ENCODE data around the gene CCT7. TPM values are rescaled to one million over a fixed set of nuclear protein-coding genes. Genes with fewer than 3 reads are reported as not detected.

Gene CCT7
- 586 to 976 TPM (median 613 TPM) in 5 replicates for total RNA-seq (2022; extraction: Qiagen RNA extraction; ENCODE audit: low read depth)

DNA sequence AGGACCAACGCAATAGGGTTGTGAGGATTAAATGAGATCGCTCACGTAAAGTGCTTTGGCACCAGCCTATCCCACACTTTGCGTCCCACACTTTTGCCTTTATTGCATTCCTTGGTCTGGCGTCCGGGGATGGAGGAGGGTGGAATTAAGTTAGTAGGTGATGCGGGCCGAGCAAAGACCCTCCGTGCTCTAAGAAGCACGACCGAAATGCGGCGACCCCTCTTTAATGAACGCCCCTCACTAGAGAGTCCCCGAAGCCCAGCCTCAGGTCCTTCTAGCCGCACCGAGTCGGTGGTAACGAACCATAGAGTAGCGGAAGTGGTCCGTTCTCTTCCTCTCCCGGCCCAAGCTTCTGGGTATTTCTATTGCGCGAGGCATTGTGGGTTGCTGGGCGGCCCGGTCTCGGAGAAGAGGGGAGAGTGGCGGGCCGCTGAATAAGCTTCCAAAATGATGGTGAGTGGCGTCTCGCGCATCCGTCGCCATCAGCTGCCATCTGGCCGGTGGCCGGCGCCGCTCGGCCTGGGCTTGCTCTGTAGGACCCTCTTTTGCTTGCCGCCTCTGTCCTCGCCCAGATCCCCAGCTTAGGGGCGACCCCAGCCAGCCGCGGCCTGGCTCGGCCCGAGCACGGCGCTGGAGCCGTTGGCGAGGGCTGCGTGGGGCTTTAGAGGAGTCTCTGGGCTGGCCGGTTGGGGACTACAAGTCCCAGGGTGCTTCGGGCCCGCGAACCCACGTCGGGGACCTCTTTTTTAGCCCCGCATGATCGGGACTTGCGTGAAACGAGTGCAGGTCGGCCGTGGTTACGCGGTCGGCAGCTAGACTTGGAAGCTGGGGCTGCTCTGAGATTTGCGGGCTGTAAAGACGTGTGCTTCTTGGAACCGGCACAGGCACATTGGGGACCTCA, at the start of gene CCT7:
Gene CCT7 (plus strand): TSS at position 377 of the 901 bp plus-strand sequence. CDS start 71 bp downstream, at position 448.

GRCh38 chr2:73202156-73203054, 31.7 kb upstream of the CCT7 start, which contains the start of gene NOTO:
Gene NOTO (plus strand): TSS chr2:73202574. CDS start chr2:73202667, 93 bp downstream.

GRCh38 chr2:73214120-73215035, 19.7 kb upstream of the CCT7 start, which contains the start of gene SMYD5:
Gene SMYD5 (plus strand): TSS chr2:73214245. CDS start chr2:73214267, 22 bp downstream.

DNA sequence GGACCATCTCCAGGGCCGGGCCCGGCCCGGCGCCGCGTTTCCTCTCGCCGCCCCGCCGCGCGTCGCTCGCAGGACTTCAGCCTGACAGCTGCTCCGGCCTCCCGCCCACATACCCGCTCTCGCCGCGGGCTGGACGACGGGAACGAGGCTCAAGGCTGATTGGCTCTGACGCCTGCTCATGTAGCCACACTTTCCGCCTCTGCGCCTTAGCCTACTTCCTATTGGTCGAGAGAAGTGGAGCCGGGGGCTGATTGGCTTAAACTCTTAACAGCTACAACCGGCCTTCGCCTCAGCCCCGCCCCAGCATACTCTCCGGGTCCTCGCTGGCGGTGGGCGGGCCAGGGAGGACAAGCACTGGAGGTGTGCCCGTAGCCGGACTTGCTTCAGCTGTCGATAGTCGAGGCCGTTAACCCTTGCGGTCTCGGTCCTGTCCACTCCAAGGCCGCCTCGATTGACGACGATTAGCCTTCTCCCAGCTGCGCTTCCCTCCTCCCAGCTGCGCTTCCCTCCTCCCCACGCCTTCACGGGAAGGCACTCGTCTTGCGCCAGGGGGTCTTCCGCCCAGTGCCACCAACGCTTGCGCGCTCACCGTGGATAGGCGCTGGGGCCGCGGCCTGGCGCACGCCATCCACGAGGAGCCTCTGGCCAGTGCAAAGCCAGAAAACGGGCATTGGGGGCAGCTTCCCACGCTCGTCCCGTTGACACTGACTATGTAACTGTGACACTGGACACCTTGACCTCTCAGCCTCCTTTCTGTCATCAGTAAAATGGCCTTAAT, 765 bp upstream of the CCT7 start, which contains the start of gene PRADC1:
Gene PRADC1 (minus strand): TSS at position 86 of the 778 bp plus-strand sequence. CDS start 79 bp downstream, at position 7.

DNA sequence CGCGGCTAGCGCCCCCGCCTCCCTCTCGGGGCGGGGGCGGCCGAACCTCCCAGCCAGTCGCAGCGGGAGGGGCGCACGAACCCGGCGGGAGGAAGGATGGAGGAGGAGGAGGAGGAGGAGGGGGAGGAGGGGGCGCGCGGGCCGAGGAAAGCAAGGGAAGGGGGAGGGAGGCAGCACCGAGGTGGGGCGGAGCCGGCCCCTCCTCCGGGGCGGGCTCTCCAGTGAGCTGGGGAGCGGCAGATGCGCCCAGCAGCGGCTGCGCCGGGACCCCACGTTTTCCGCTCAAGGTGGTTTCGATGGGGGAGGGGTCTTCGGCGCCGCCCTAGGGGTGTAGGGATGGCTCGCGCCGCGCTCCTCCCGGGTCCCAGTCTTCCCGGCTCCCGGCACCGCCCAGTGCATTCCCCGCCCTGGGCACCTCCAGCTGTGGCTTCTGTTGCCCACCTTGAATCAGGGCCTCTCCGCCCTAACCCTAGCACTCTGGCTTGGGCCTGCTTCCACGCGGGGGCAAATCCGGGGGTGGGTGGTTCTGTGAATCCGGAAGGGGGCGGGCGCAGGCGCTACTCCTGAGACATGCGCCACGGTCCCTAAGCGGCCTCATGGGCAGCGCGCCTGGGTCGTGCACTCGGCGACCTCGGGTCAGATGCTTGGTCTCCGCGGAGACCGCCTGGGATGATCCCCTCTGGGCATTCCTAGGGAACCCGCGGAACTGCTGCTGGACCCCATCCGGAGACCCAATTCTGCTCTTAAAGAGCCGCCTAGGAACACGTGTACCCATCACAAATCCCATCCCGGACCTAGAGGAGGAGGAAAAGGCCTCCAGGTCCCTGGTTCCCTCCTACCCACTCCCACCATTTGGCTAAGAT, 50.4 kb downstream of the CCT7 start, which contains the start of gene FBXO41:
Gene FBXO41 (minus strand): TSS at position 183 of the 863 bp plus-strand sequence. CDS start 14,848 bp downstream, outside the sequence.

GRCh38 chr2:73293534-73294171, 59.5 kb downstream of the CCT7 start, which contains the start of gene EGR4:
Gene EGR4 (minus strand): TSS chr2:73293548. CDS start chr2:73293317, 231 bp downstream.

Other genes with a start within 250 kb of the CCT7 start
- 14.2 to 18.0 TPM (median 16.3 TPM) in 5 replicates for gene SFXN5, start 162.6 kb upstream of the CCT7 start, total RNA-seq (2022; extraction: Qiagen RNA extraction; ENCODE audit: low read depth)
- 32.2 to 37.7 TPM (median 35.7 TPM) in 5 replicates for gene RAB11FIP5, start 121.4 kb upstream of the CCT7 start, total RNA-seq (2022; extraction: Qiagen RNA extraction; ENCODE audit: low read depth)
- 0.03 to 0.05 TPM in 2 of 5 replicates, not detected in the others for gene NOTO, start 31.7 kb upstream of the CCT7 start, total RNA-seq (2022; extraction: Qiagen RNA extraction; ENCODE audit: low read depth)
- 52.7 to 61.1 TPM (median 56.7 TPM) in 5 replicates for gene SMYD5, start 20.1 kb upstream of the CCT7 start, total RNA-seq (2022; extraction: Qiagen RNA extraction; ENCODE audit: low read depth)
- 16.8 to 27.0 TPM (median 24.8 TPM) in 5 replicates for gene PRADC1, start 1.1 kb upstream of the CCT7 start, total RNA-seq (2022; extraction: Qiagen RNA extraction; ENCODE audit: low read depth)
- 4.6 to 6.4 TPM (median 5.1 TPM) in 5 replicates for gene FBXO41, start 50.2 kb downstream of the CCT7 start, total RNA-seq (2022; extraction: Qiagen RNA extraction; ENCODE audit: low read depth)
- gene EGR4, start 59.2 kb downstream of the CCT7 start, total RNA-seq (2022; extraction: Qiagen RNA extraction; ENCODE audit: low read depth) = 0.16 to 0.30 TPM (median 0.27 TPM) in 5 replicates
- 8.2 to 13.4 TPM (median 10.2 TPM) in 5 replicates for gene ALMS1, start 151.5 kb downstream of the CCT7 start, total RNA-seq (2022; extraction: Qiagen RNA extraction; ENCODE audit: low read depth)